NB4 (cell line): Measurements from ENCODE around the gene CRYAB.

Source experiments
- CTCF ChIP-seq: IDR thresholded peaks from one replicate; pipeline ENCODE4 v1.5.1; 2012; ENCODE audit warnings: low read depth, low read length
- MAX ChIP-seq: IDR thresholded peaks from 2 replicates; pipeline ENCODE4 v1.6.1; 2011; ENCODE audit warnings: low read depth, low read length
- POLR2A ChIP-seq: IDR thresholded peaks from 2 replicates; pipeline ENCODE4 v1.6.1; 2011; ENCODE audit warnings: mild to moderate bottlenecking; ENCODE audit not compliant: insufficient read length; ENCODE audit errors: extremely low read depth

GRCh38 chr11:111908639-111909305, 2.8 kb downstream of the CRYAB start:
- TF ChIP-seq MAX (no peak), CTCF (no peak), POLR2A (no peak)
